GM18507 (cell line): Measurements from ENCODE around the gene ZNF470.

Experiments used
- DNase-seq: peaks from one replicate; pipeline ENCODE4 v3.0.0; 2011; ENCODE audit warnings: low read depth; ENCODE audit not compliant: insufficient read length; ENCODE audit errors: extremely low spot score
- FAIRE-seq: peaks from 2 replicates; lab custom pipeline; 2011; peaks lifted over from hg19 to GRCh38; lab: Jason Lieb, UNC

Gene ZNF470

GRCh38 chr19:56567274-56568120 is at the start of gene ZNF470:
Gene ZNF470 (plus strand): TSS chr19:56567468. CDS start chr19:56570312, 2,844 bp downstream.
- DNase-seq = peak; percentile 73
- FAIRE-seq = peak; percentile 89

GRCh38 chr19:56525214-56525860 is 41.9 kb upstream of the ZNF470 start:
- no peak for FAIRE-seq
- no peak for DNase-seq

- no peak for DNase-seq
- FAIRE-seq = no peak
These were observed 29.8 kb upstream of the ZNF470 start for GRCh38 chr19:56537442-56537841.

GRCh38 chr19:56538254-56538760 is 29.0 kb upstream of the ZNF470 start:
- no peak for FAIRE-seq

GRCh38 chr19:56538761-56539263 is 28.5 kb upstream of the ZNF470 start, which contains the start of gene ZFP28:
Gene ZFP28 (plus strand): TSS chr19:56538948. CDS start chr19:56539019, 71 bp downstream.
- DNase-seq (no peak), FAIRE-seq (no peak)

More at GRCh38 chr19:56538254-56538760, 29.0 kb upstream of the ZNF470 start:
- DNase-seq = peak; percentile 11

- DNase-seq = no peak
- no peak for FAIRE-seq
These were observed 23.5 kb upstream of the ZNF470 start for GRCh38 chr19:56543776-56544175.

GRCh38 chr19:56547535-56547934 is 19.7 kb upstream of the ZNF470 start:
- FAIRE-seq (no peak), DNase-seq (no peak)

- DNase-seq (no peak), FAIRE-seq (no peak)
These were observed 12.9 kb upstream of the ZNF470 start for GRCh38 chr19:56554272-56554869.

- DNase-seq = no peak
- no peak for FAIRE-seq
These were observed 4.5 kb upstream of the ZNF470 start for GRCh38 chr19:56562766-56563165.

- FAIRE-seq = no peak
- peak; percentile 2 for DNase-seq
These were observed 379 bp upstream of the ZNF470 start for GRCh38 chr19:56566904-56567273.

- no peak for FAIRE-seq
- no peak for DNase-seq
These were observed 5.3 kb downstream of the ZNF470 start for GRCh38 chr19:56572589-56572988.

- DNase-seq = no peak
- no peak for FAIRE-seq
These were observed 6.6 kb downstream of the ZNF470 start for GRCh38 chr19:56573914-56574313.

- DNase-seq (no peak), FAIRE-seq (no peak)
These were observed 10.7 kb downstream of the ZNF470 start for GRCh38 chr19:56577719-56578602.

- DNase-seq (no peak), FAIRE-seq (no peak)
These were observed 27.1 kb downstream of the ZNF470 start for GRCh38 chr19:56594446-56594782.

GRCh38 chr19:56594783-56595547 is 27.7 kb downstream of the ZNF470 start, which contains the start of gene ZNF71:
Gene ZNF71 (plus strand): TSS chr19:56595302. CDS start chr19:56601559, 6,257 bp downstream.
- FAIRE-seq = peak; percentile 83
- DNase-seq = peak; percentile 92

- DNase-seq (no peak), FAIRE-seq (no peak)
These were observed 28.3 kb downstream of the ZNF470 start for GRCh38 chr19:56595548-56595899.

- DNase-seq (no peak), FAIRE-seq (no peak)
These were observed 29.4 kb downstream of the ZNF470 start for GRCh38 chr19:56596676-56597075.

GRCh38 chr19:56597696-56598095 is 30.4 kb downstream of the ZNF470 start:
- DNase-seq (no peak), FAIRE-seq (no peak)
